DMS153 treated with DMSO at 0.1 percent for 48 hours (cell line): ENCODE data around the gene ZBTB43.

Source experiments
- DNase-seq: peaks from one replicate; lab custom pipeline; 2025; ENCODE audit not compliant: unreplicated experiment; lab: John Stamatoyannopoulos, UW

The ZBTB43 gene

DNA sequence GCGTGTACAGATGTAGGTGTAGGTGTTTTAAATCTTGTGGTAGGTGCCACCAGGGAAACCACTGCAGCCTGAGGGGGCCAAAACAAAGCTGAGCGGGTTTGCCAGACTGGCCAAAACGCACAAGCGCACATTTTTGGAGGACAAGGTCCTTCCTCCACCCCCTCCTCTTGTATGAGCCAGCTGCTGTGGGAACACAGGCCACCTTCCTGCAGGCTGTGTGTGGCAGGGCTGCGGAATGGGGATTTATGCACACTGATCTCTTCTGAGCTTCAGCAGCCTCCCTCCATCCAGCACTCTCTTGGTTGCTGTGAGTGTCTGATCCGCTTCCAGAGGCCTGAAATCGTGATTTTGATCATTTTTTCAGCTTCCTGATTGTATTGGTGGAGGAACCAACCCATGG, 22.4 kb downstream of the ZBTB43 start:
- DNase-seq: no peak

DNA sequence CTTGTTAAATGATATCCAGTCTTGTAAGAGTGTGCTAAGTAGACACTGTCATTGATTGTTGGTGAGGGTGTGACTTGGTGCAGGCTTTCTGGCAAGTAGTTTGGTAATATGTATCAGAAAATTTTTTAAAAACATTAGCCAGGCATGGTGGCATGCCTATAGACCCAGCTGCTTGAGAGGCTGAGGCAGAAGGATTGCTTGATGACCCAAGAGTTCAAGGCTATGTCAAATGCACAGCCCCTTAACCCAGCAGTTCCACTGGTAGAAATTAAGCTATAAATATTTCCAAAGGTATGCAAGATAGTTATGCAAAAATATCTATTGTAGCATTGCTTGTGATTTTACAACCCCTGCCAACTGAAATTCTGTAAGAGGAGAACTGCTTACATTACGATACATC, 24.2 kb downstream of the ZBTB43 start:
- DNase-seq: no peak

DNA sequence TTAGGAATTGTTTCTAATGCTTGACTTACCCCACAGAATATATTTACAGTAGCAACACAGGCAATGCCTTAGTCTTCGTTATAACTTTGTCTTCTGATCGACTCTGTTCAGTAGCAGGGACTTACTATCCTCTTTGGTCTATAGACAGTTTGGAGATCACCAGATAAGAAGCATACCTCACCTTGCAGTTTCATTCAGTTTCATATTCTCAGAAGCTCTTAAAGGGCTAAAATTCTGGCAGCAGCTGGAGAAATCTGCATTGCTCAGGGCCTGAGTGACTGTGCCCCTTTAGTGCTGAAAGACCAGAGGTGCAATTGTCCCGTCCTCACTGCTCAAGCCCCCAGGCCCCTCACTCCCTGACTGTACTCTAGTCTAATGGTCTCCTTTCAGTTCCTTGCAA, 26.0 kb downstream of the ZBTB43 start:
- DNase-seq: no peak

- DNase-seq: no peak
Observed at GRCh38 chr9:126832440-126832839, 27.6 kb downstream of the ZBTB43 start.

GRCh38 chr9:126833020-126833419, 28.2 kb downstream of the ZBTB43 start:
- no peak for DNase-seq

DNA sequence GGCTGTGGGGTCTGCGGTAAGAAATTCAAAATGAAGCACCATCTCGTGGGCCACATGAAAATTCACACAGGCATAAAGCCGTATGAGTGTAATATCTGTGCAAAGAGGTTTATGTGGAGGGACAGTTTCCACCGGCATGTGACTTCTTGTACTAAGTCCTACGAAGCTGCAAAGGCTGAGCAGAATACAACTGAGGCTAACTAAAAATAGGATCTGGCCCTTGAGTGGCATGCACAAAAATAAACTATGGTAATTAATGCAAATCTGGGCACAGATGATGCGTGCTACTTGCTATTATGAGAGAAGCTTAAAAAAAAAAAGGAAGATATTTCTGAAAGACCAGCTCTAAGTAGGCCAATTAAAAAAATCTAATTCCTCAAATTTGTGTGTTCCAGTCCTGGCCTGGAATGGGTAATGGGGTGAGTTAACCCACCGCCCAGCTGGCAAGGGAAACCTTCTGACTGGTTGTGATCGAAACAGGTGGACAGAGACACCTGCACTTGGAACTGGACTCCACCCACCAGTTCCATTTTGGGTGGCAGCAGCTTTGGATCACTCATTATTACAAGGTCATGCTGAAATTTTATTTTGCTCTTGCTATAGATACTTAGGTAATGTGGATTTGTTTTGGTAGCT, 29.0 kb downstream of the ZBTB43 start:
- DNase-seq: no peak

GRCh38 chr9:126834672-126835071, 29.8 kb downstream of the ZBTB43 start:
- DNase-seq: no peak

- no peak for DNase-seq
Observed at GRCh38 chr9:126836216-126836615, 31.4 kb downstream of the ZBTB43 start.

- no peak for DNase-seq
Observed at GRCh38 chr9:126838055-126838811, 33.4 kb downstream of the ZBTB43 start.

DNA sequence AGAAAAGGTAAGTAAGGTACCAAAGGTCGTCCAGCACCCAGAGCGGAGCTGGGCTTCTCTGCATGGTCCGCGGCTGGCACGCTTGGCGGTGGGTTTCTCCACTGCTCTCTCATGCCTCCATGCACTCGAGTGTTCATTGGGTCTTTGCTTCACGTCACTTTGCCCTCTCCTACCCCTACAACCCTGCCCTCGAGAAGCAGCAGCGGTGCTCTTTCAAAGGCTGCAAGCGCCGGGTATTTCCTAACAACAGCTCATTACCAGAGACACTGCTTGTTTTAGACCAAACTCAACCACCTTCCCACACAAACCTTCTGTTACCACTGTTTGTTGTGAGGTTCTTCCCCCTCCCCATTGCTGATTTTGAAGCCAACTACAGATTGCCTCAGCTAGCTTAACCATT, 34.1 kb downstream of the ZBTB43 start:
- no peak for DNase-seq

DNA sequence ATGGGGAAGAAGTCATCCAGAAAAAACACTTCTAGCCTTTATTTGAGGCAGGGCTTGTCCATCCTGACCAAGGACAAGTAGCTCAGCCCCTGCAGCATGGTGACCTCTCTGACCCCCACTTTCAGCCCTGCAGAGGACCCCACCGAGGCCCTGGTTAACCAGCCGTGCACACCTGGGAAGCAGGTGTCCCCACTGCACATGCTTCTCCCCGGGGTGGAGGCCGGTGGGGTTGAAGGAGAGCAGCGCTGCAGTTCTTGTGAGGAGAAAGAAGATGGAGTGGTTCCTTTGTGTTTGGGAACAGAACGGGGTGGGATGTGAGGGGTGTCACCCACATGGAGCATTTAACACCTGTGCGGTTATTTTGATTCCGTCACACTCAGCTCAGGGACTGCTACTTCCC, 34.5 kb downstream of the ZBTB43 start:
- no peak for DNase-seq

- DNase-seq: no peak
Observed at GRCh38 chr9:126842220-126842842, 37.5 kb downstream of the ZBTB43 start.

DNA sequence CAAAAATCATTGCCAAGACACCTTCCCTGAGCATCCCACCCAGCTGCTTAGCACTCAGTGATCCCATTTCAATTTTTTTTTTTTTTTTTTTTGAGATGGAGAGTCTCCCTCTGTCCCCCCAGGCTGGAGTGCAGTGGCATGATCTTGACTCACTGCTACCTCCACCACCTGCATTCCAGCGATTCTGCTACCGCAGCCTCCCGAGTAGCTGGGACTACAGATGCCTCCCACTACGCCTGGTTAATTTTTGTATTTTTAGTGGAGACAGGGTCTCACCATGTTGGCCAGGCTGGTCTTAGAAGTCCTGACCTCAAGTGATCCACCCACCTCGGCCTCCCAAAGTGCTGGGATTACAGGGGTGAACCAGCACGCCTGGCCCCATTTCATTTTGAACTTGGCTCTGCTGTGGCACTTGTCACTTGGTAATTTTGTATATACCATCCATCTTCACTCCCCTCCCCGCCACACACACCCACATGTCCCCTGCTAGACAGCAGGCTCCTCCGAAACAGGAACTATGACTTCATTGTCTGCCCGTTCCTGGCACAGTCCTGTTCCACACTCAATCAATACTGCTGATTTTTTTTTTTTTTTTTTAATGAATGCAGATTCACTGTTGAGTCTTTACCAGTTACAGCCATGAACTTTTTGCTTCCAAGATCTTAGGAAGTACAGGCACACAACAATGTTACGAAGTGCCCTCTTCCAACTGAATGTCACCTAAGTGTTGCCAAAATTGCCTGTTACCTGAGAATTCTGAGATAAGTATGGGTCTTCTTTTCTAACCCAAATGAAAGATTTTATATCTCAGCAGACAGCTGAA, 38.3 kb downstream of the ZBTB43 start:
- no peak for DNase-seq

- no peak for DNase-seq
Observed at GRCh38 chr9:126844085-126844484, 39.2 kb downstream of the ZBTB43 start.

GRCh38 chr9:126847051-126847450, 42.2 kb downstream of the ZBTB43 start:
- DNase-seq: no peak

- DNase-seq: no peak
Observed at GRCh38 chr9:126849591-126850225, 44.9 kb downstream of the ZBTB43 start.

DNA sequence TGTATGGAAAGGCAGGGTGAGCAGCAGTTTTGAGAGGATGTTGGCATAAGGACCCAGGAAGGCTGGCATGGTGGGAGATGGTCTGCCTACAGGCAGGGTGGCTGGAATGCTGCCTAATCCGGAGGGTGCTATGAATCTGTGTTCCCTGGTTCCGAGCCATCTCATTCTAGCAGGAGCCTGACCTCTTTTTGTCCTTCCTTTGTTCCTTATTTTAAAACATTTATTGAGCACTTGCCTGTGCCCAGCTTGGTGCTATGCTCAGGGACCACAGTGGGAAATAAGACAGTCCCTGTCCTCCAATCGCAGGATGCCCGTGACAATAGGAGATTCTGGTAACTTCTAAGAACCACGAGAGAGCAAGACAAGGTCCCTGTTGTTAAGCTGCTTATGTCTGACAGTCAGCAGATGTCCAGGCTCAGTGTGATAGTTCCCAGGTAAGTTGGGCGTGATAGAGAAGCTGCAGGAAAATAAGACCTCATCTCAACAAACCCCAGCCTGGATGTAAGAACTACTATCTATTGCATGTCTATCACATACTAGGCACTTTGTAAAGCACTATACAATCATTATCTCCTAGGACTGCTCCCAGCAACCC, 46.5 kb downstream of the ZBTB43 start:
- DNase-seq: no peak

DNA sequence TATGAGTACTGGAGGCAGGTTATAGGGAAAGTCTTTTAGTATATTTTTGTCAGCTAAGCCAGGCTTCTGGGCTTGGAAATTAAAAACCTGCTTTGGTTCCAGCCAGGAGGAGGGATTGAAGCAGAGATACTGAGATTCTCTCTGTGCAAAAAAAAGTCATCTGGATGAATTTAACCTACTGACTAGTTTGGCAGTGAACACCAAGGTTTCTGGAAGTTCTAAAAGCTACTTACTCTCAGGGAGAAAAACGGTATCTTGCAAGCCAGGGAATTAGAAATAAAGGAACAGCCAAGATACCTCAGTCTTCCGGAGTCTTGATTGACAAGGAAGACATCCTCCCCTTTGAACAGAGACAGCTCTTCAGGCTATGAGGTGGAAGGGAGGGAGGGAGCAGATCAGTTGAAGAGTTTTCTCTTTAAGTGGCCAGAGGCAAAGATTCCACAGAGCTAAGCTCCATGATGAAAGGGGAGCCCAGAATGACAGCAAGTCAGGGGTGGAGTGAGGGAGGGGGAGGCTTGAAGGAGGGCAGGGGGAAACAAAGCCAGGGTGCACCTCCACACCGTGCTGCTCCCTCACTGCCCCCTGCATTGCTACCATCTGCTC, 47.3 kb downstream of the ZBTB43 start:
- DNase-seq: no peak

- no peak for DNase-seq
Observed at GRCh38 chr9:126853667-126854066, 48.8 kb downstream of the ZBTB43 start.

DNA sequence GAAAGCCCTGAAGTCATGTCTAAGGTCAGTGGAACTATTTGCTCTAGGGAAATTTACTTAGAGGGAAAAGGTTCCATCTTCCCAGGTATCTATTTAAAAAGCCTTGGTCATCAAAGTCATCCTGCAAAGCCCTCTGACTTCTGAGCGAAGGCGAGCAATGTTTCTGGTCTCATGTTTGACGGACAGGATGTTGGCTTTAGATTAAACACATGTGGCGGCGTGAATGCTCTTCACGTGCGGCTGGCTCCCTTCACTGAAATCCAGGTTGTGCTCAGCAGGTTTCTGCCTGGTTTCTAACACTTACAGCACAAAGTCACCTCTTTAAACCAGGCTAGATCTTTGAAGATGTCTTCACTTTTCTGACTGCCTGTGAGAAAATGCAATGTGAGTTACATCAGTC, 49.9 kb downstream of the ZBTB43 start:
- no peak for DNase-seq
